22Rv1 (cell line): ENCODE measurements around the gene RNASE1.

Experiments
- H3K27ac ChIP-seq: fragments of 450-650 bp; 2 replicates; pipeline ENCODE4 v1.5.1; 2017
- ZFX ChIP-seq: fragments of 450-650 bp; IDR thresholded peaks from 2 replicates; pipeline ENCODE4 v1.6.1; 2017; ENCODE audit warnings: antibody characterized with exemption, borderline replicate concordance
- TF ChIP-seq, protein P1 (sequence below): fragments of 450-650 bp; IDR thresholded peaks from 2 replicates; pipeline ENCODE4 v1.5.1; 2017; ENCODE audit warnings: mild to moderate bottlenecking

The RNASE1 gene

DNA sequence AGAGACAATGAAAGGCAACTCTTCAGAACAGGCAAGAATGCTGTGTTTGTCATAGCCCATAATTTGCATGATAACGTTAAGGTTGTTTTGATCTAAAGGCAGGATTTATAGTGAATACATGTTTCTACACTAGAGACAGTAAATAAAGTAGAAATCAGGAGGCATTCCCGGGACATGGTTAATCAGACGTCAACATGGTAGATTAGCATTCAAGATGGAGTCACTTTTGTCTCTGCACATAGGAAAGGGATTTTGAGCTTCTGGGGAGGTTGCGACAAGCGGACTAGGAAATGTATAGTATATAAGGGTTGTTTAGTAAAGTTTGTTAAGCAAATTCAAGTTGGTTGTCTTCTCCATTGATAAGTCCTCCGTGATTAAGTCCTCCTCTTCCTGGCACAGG is 2.8 kb upstream of the RNASE1 start:
- TF ChIP-seq, protein P1, sequence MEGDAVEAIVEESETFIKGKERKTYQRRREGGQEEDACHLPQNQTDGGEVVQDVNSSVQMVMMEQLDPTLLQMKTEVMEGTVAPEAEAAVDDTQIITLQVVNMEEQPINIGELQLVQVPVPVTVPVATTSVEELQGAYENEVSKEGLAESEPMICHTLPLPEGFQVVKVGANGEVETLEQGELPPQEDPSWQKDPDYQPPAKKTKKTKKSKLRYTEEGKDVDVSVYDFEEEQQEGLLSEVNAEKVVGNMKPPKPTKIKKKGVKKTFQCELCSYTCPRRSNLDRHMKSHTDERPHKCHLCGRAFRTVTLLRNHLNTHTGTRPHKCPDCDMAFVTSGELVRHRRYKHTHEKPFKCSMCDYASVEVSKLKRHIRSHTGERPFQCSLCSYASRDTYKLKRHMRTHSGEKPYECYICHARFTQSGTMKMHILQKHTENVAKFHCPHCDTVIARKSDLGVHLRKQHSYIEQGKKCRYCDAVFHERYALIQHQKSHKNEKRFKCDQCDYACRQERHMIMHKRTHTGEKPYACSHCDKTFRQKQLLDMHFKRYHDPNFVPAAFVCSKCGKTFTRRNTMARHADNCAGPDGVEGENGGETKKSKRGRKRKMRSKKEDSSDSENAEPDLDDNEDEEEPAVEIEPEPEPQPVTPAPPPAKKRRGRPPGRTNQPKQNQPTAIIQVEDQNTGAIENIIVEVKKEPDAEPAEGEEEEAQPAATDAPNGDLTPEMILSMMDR: no peak
- no peak for TF ChIP-seq ZFX
- no peak overlapping the region for H3K27ac ChIP-seq

DNA sequence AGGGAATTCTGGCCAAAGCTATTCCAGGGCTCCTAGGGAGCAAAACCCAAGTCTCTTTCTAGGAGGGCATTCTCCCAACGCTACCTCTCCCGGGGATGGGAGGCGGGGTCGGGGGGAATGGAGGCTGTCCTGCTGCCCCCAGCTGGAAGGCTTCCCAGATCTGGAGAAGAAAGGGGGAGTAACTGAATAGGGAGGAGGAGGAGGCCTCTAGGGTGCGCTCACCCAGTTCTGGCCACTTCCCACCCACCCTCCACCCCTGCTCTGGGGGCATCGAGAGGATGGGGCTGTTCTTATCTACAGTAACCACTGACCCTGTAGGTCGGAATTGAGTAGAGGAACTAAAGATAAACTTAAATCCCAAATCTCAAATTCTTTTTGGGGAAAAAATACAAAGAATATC is 579 bp upstream of the RNASE1 start:
- TF ChIP-seq ZFX: no peak
- TF ChIP-seq, protein P1: no peak
- H3K27ac ChIP-seq: no peak overlapping the region

DNA sequence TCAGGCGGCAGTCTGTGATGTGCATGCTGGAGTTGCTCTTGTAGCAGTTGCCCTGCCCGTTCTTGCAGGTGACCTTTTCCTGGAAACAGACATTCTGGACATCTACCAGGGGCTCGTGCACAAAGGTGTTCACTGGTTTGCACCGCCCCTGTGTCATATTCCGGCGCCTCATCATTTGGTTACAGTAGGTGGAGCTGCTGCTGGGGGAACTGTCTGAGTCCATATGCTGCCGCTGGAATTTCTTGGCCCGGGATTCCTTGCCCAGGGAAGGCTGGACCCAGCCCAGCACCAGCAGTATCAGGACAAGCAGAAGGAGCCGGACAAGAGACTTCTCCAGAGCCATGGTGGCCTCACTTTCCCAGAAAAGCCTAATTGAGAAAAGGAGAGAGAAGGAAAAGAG is 918 bp downstream of the RNASE1 start:
- H3K27ac ChIP-seq: no peak overlapping the region
- no peak for TF ChIP-seq ZFX
- TF ChIP-seq, protein P1: no peak

DNA sequence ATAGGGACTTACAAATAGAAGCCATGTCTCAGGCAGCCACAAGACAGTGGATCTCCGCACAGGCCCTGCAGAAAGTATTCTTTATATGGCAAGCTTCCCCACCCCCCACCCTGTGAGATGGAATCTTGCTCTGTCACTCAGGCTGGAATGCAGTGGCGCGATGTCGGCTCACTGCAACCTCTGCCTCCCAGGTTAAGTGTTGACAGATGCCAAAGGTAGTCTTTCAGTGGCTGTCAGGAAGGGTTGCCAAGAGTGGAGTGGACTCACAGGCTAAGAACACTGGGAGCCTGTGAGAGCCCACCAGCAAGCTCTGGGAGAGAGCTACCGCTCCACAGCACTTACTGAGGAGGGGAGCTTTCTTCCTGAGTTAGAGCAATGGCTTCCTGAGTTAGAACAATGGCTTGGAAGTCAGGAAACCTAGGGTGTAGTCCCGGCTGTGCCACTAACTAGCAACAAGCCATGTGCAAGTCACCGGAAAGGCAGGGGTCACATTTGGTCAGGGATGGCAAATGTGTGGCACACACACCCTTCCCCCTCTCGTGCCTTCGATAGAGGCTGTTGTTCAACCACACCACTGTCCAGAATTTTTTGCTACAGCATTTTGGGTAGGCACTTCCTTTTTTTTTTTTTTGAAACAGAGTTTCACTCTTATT is 2.6 kb downstream of the RNASE1 start:
- H3K27ac ChIP-seq: no peak overlapping the region
- TF ChIP-seq, protein P1: no peak
- no peak for TF ChIP-seq ZFX

DNA sequence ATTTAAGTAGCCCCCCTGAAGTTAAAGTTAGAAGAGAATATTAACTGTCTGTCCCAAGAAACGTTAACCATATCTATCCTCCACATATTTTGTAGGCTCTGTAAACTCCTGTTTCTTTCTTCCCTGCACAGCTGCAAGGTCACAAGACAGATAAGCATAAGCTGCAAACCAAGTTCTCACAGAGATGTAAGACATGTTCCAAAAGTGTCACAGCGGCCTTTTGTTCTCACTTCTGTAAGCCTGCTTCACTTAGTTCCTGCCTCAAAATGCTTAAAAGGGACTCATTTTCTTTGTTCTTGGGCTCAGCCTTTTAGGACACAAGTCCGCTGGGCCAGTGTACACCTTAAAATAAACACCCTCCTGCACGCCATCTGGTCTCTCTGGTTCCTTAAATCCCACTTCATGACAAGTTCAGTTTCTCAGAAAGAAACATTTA is 3.2 kb downstream of the RNASE1 start:
- no peak overlapping the region for H3K27ac ChIP-seq
- TF ChIP-seq, protein P1: no peak
- TF ChIP-seq ZFX: no peak

DNA sequence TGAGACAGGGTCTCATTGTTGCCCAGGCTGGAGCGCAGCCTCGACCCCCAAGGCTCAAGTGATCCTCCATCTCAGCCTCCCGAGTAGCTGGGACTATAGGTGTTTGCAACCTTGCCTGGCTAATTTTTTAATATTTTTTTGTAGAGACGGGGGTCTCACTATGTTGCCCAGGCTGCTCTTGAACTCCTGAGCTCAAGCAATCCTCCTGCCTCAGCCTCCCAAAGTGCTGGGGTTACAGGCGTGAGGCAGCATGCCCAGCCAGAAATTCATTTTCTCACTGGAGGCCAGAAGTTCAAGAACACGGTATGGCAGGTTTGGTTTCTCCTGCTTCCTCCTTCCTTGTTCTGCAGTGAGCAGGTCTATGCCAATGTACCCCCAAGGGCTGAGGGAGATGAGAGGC is 3.7 kb downstream of the RNASE1 start:
- TF ChIP-seq ZFX: no peak
- TF ChIP-seq, protein P1: no peak
- H3K27ac ChIP-seq: no peak overlapping the region

DNA sequence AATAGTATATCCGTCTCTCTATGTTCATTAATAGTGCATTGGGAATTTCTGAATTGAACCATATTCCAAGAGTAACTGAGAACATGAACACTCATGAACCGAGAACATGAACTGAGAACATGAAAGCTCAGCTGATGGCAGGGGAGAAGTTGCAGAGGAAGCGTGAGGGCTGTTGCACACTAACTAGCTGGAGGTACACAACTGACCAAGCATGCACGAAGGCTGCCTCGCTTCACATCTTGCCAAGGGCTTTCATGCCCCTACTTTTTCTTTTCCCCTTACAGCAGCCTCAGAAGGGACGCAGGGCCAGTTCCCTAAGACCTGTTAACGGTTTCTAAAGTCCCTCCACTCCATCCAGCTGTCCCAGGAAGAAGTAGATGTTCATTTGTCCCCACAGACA is 4.3 kb downstream of the RNASE1 start:
- H3K27ac ChIP-seq: no peak overlapping the region
- TF ChIP-seq ZFX: no peak
- TF ChIP-seq, protein P1: no peak
